ENCODE data around the gene NCAPH2.

The NCAPH2 gene

DNA sequence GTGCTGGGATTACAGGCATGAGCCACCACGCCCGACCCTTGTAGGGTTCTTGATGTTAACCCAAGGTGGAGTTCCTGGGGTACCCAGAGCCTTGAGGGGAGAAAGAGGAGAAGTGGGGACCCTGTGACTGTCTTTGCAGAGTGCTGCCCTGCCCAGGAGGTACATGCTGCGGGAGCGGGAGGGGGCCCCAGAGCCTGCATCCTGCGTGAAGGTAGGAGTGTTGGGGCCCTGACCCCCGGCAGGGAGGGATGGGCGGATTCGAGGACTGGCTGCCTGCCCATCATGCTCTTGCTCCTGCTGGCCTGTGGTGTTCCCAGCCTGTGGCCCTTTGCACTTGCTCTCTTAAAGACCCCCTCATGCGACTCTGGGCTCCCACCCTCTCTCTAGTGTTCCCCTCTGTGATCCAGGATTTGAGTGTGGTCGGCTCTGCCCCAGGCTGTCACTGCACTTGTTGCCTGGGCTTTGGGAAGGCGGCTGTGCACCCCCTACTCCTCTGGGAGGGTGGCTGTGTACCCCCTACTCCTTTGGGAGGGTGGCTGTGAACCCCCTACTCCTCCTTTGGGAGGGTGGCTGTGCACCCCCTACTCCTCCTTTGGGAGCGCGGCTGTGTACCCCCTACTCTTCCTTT is 12.9 kb downstream of the NCAPH2 start:
- TF ChIP-seq, protein P1, sequence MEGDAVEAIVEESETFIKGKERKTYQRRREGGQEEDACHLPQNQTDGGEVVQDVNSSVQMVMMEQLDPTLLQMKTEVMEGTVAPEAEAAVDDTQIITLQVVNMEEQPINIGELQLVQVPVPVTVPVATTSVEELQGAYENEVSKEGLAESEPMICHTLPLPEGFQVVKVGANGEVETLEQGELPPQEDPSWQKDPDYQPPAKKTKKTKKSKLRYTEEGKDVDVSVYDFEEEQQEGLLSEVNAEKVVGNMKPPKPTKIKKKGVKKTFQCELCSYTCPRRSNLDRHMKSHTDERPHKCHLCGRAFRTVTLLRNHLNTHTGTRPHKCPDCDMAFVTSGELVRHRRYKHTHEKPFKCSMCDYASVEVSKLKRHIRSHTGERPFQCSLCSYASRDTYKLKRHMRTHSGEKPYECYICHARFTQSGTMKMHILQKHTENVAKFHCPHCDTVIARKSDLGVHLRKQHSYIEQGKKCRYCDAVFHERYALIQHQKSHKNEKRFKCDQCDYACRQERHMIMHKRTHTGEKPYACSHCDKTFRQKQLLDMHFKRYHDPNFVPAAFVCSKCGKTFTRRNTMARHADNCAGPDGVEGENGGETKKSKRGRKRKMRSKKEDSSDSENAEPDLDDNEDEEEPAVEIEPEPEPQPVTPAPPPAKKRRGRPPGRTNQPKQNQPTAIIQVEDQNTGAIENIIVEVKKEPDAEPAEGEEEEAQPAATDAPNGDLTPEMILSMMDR (IDR thresholded peaks at IDR 0.05): no peak

DNA sequence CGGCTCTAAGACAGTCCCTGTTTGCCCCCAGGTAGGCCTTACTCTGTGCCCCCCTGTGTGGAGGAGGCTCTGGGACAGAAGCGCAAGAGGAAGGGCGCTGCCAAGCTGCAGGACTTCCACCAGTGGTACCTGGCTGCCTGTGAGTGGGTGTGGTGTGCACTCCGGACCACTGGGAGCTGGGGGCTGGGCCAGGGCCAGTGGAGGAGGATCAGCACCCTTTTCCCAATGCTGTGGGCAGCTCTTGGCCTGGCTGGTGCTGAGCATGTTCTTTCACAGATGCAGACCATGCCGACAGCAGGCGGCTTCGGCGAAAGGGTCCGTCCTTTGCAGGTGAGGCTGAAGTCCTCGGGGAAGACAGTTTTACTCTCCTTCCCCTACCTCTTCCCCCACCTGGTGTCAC is 13.7 kb downstream of the NCAPH2 start:
- TF ChIP-seq, protein P1 (IDR thresholded peaks at IDR 0.05): no peak

DNA sequence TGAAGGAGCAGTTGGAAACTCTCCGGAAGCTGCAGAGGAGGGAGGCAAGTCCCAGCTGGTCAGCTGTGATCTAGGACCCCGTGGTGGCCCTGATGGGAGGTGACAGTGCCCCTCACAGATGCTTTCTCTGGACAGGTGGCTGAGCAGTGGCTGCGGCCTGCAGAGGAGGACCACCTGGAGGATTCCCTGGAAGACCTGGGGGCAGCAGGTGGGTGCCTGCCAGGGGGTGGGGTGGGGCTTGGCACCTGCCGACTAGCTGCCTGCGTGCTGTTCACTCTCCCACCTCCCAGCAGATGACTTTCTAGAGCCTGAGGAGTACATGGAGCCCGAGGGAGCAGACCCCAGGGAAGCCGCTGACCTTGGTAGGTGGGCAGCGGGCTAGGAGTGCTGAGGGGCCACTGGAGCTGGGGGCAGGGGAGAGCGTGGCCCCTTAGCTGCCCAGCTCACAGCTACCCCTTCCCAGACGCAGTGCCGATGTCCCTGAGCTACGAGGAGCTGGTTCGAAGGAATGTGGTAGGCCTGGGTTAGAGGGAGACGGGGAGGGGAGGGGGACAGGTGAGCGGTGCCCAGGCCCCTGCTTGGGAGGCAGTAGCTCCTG is 14.3 kb downstream of the NCAPH2 start:
- TF ChIP-seq, protein P1 (IDR thresholded peaks at IDR 0.05): no peak

DNA sequence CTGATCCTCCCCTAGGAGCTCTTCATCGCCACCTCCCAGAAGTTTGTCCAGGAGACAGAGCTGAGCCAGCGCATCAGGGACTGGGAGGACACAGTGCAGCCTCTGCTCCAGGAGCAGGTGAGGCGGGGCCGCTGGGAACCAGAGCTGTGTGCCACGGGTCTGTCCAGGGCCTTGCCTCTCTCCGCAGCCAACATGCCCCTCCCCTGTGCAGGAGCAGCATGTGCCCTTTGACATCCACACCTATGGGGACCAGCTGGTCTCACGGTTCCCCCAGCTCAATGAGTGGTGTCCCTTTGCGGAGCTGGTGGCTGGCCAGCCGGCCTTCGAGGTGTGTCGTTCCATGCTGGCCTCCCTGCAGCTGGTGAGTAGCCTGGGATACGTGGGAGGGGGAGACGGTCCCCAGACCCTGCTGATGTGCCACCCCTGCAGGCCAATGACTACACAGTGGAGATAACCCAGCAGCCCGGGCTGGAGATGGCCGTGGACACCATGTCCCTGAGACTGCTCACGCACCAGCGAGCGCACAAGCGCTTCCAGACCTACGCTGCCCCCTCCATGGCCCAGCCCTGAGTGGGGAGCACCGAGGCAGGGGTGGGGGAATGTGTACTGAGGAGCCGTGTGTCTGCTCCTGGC is 14.9 kb downstream of the NCAPH2 start:
- TF ChIP-seq, protein P1 (IDR thresholded peaks at IDR 0.05): no peak

DNA sequence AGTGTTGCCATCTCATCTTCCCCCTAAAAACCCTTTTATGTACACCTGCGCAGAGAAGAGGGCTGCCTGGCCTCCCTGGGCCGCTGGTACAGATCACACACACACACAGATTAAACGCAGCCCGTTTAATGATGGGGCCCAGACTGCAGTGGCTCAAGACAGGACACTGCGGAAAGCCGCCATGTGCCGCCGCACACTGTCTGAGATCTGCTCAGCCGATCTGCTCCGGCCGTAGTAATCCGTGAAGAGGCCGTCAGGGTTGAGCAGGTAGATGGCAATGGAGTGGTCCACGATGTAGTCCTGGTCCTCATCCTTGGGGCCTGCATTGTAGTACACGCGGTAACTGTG is 15.4 kb downstream of the NCAPH2 start:
- TF ChIP-seq, protein P1 (IDR thresholded peaks at IDR 0.05): no peak

DNA sequence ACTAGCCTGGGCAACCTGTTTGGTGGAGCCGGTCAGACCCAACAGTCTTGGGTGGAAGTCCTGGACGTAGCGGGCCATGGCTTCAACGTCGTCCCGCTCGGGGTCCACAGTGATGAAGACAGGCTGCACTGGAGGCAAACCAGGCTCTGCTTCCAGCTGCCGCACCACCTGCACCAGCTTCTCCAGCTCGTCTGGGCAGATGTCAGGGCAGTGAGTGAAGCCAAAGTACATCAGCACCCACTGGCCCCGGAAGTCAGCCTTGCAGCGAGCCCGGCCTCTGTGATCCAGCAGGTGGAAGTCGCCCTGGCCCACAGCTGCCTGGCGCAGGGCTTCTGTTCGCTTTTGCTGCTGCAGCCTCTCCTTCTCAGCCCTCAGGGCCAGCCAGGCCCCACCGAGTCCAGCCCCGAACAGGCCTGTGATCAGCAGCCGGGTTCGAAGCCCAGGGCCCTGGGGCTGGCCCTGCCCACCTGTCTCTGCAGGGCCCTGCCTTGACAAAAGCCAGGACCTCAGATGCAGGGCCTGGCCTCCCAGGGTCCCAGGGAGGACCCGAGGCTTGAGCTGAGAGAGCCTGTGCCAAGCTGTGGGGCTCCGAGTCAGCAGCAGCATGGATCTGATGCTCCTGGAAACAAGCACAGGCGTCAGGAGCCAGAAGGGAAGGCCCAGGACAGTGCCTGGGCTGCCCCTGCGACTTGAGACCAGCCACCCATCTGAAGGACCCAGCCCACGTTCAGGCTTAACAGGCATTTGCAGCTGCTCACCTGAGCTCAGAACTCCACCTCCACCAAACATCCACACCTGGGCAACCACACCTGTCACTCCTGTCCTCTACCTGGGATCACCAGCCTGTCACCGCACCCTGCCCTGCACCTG is 16.0 kb downstream of the NCAPH2 start:
- TF ChIP-seq, protein P1 (IDR thresholded peaks at IDR 0.05): no peak

DNA sequence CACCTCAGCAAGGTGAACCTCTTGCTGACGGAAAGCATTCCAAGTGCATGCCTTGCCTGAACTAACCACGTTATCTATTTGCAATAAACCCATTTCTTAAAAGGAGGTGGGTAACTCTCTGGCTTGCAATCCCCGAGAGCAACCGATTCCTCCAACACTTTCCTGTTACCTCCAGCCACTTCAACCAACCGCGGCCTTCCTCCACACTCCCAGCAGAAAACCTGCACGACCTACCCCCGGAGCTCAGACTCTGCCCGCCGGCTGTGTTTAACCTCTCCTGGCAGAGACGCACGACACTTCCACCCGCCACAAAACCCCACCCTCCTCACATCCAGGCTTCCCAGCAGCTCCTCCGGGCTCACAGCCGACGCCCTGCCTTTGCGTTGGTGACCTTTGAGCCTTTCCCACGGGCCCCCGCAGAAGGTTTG is 16.7 kb downstream of the NCAPH2 start:
- TF ChIP-seq, protein P1 (IDR thresholded peaks at IDR 0.05): no peak
